Lung (tissue), 12 donors: ENCODE results near the gene EIF4A3. TPM values are rescaled to one million over a fixed set of nuclear protein-coding genes. Genes with fewer than 3 reads are reported as not detected.
"Not testable (repeated sequence)": the region's sequence is repeated elsewhere in the genome, so short reads cannot be mapped to it uniquely, and the experiment has no call there.

Experiments used
- ATAC-seq: fragments of 200-7000 bp; cut with Tn5 transposase; one replicate; pipeline ENCODE4 v1.9.1; 2020; ENCODE audit warnings: moderate number of reproducible peaks; ENCODE audit not compliant: insufficient read depth, low FRiP score
- DNase-seq, 3 donors: peaks; one replicate each; pipeline ENCODE4 v3.0.0-alpha.2; 2013 to 2017
- H3K27ac ChIP-seq, 2 donors: one replicate each; pipeline ENCODE4 v1.5.1; 2013; ENCODE audit warnings: mild to moderate bottlenecking in 2 of 2, moderate library complexity in 2 of 2, control low read depth in 1 of 2, inconsistent platforms in 1 of 2, low read depth in 1 of 2, low read length in 1 of 2
- H3K27me3 ChIP-seq, 3 donors: one replicate each; pipeline ENCODE4 v1.5.1; 2013; ENCODE audit warnings: low read length in 2 of 3; ENCODE audit not compliant: control insufficient read depth in 3 of 3, insufficient read depth in 3 of 3
- H3K36me3 ChIP-seq, 4 donors: one replicate each; pipeline ENCODE4 v1.5.1; 2013; ENCODE audit warnings: low read length in 4 of 4, mild to moderate bottlenecking in 1 of 4, moderate library complexity in 1 of 4; ENCODE audit not compliant: control insufficient read depth in 4 of 4, insufficient read depth in 4 of 4
- H3K4me1 ChIP-seq, 5 donors: one replicate each; pipeline ENCODE4 v1.5.1; 2013; ENCODE audit warnings: low read length in 5 of 5, mild to moderate bottlenecking in 2 of 5, moderate library complexity in 1 of 5; ENCODE audit not compliant: control insufficient read depth in 5 of 5, insufficient read depth in 5 of 5
- H3K4me3 ChIP-seq: one replicate; pipeline ENCODE4 v1.5.1; 2013; ENCODE audit warnings: mild to moderate bottlenecking, control low read depth, moderate library complexity
- H3K9ac ChIP-seq, 2 donors: one replicate each; pipeline ENCODE4 v1.5.1; 2013; ENCODE audit warnings: low read length in 2 of 2, control low read depth in 1 of 2; ENCODE audit not compliant: insufficient read depth in 1 of 2
- H3K9me3 ChIP-seq, 4 donors: one replicate each; pipeline ENCODE4 v1.5.1; 2013; ENCODE audit warnings: low read length in 3 of 4, mild to moderate bottlenecking in 1 of 4, moderate library complexity in 1 of 4; ENCODE audit not compliant: control insufficient read depth in 4 of 4, insufficient read depth in 3 of 4
- WGBS, 2 donors: extraction: QIAGEN DNeasy Blood & Tissue Kit; methylation state at CpG; one replicate each; pipeline ENCODE4 v1.1.7; 2013; 5-methylcytosine and 5-hydroxymethylcytosine counted together
- polyA plus RNA-seq, 2 donors: library from polyadenylated mRNA; stranded (reverse); fragments of 200-250 nt; gene quantifications; one replicate each; pipeline ENCODE4 v1.2.1, GENCODE V29; 2013
- total RNA-seq, 2 donors: library from RNA; depleted of rRNA in 1 of 2; stranded (reverse); fragments of >200 nt in 1 of 2; gene quantifications; one replicate each; pipeline ENCODE4 v1.2.1, GENCODE V29; 2014 to 2021
- TF ChIP-seq, protein P1 (sequence below): IDR thresholded peaks from 2 replicates; pipeline ENCODE4 v1.5.1; 2012; ENCODE audit warnings: mild to moderate bottlenecking; ENCODE audit errors: control extremely low read depth, extremely low read depth
- donor health status: control.
- donor health status: control.
- donor health status: Bipolar disorder and iron deficiency.
- donor health status: healthy.
- donor health status: DM: yes; HTN: yes; CAD: no.

Gene EIF4A3
- total and polyA plus RNA-seq, 4 donors = 37.4 to 112 (median 62.4) TPM

DNA sequence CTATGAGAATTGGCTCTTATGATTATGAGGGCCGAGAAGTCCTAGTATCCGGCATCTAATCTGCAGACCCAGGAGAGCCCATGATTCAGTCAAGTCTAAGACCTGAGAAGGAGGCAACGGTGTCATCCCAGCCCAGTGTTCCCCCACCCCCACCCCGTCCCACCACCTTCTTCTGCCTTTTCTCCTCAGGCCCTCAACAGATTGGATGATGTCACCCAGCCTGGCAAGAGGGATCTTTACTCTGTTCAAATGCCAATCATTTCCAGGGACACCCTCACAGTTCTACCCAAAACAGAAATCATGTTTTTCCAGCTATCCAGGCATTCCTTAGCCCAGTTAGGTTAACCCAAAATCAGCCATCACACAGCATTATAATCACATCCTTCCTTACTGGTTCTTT is 55.6 kb downstream of the EIF4A3 start:
- TF ChIP-seq, protein P1, sequence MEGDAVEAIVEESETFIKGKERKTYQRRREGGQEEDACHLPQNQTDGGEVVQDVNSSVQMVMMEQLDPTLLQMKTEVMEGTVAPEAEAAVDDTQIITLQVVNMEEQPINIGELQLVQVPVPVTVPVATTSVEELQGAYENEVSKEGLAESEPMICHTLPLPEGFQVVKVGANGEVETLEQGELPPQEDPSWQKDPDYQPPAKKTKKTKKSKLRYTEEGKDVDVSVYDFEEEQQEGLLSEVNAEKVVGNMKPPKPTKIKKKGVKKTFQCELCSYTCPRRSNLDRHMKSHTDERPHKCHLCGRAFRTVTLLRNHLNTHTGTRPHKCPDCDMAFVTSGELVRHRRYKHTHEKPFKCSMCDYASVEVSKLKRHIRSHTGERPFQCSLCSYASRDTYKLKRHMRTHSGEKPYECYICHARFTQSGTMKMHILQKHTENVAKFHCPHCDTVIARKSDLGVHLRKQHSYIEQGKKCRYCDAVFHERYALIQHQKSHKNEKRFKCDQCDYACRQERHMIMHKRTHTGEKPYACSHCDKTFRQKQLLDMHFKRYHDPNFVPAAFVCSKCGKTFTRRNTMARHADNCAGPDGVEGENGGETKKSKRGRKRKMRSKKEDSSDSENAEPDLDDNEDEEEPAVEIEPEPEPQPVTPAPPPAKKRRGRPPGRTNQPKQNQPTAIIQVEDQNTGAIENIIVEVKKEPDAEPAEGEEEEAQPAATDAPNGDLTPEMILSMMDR = no peak
- Histone ChIP-seq H3K9me3 (no peaks in the 10 kb centered on the region), H3K27ac (no peak overlapping the region), H3K4me1 (no peaks in the 10 kb centered on the region), H3K4me3 (no peak overlapping the region), H3K9ac (no peak overlapping the region), H3K36me3 (peaks cover 0 to 3% (median 0%) of the 10 kb centered on the region in 4 donors), H3K27me3 (no peaks in the 10 kb centered on the region)
- DNase-seq = no peak
- WGBS, 2 donors = 89 to 97% methylated on average over 4 of the region's 4 CpGs
- no peak for ATAC-seq

DNA sequence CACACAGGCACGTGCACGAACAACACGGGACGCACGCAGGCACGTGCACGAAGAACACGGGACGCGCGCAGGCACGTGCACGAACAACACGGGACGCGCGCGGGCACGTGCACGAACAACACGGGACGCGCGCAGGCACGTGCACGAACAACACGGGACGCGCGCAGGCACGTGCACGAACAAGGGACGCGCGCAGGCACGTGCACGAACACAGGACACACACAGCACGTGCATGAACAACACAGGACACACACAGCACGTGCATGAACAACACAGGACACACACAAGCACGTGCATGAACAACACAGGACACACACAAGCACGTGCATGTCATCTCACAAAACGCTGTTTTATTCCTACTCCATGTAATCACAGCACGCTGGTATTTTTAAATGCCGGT is 56.8 kb downstream of the EIF4A3 start:
- H3K4me3 ChIP-seq, H3K27ac ChIP-seq, ATAC-seq, H3K9ac ChIP-seq, H3K4me1 ChIP-seq, H3K27me3 ChIP-seq, H3K36me3 ChIP-seq, DNase-seq, H3K9me3 ChIP-seq: not testable (repeated sequence)
- 94 to 96% methylated on average over 42 to 44 of the region's 44 CpGs for WGBS, 2 donors

DNA sequence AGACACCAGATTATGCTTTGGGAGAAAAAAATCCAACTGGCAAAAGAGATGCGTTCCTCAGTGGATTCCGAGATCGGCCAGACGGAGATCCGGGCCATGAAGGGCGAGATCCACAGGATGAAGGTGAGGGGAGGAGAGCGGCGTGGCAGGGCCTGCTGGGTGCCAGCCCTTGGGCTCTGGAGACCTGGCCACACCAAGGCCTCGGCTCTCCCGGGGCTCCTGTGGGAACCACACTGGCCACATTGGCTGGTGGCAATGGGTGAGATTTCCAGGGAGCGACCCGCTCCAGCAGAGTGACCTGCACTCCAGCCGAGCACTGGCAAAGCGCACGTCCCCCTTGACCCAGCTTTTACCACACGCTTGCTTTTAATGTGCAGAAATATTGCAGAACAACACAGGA is 57.2 kb downstream of the EIF4A3 start:
- H3K36me3 ChIP-seq = peaks cover 0 to 3% (median 0%) of the 10 kb centered on the region in 4 donors
- H3K4me3 ChIP-seq = no peak overlapping the region
- TF ChIP-seq, protein P1 = no peak
- no peak overlapping the region for H3K27ac ChIP-seq
- H3K9me3 ChIP-seq = no peaks in the 10 kb centered on the region
- no peaks in the 10 kb centered on the region for H3K27me3 ChIP-seq
- no peak for DNase-seq
- no peaks in the 10 kb centered on the region for H3K4me1 ChIP-seq
- no peak overlapping the region for H3K9ac ChIP-seq
- no peak for ATAC-seq
- 96 to 98% methylated on average over 16 of the region's 16 CpGs for WGBS, 2 donors

DNA sequence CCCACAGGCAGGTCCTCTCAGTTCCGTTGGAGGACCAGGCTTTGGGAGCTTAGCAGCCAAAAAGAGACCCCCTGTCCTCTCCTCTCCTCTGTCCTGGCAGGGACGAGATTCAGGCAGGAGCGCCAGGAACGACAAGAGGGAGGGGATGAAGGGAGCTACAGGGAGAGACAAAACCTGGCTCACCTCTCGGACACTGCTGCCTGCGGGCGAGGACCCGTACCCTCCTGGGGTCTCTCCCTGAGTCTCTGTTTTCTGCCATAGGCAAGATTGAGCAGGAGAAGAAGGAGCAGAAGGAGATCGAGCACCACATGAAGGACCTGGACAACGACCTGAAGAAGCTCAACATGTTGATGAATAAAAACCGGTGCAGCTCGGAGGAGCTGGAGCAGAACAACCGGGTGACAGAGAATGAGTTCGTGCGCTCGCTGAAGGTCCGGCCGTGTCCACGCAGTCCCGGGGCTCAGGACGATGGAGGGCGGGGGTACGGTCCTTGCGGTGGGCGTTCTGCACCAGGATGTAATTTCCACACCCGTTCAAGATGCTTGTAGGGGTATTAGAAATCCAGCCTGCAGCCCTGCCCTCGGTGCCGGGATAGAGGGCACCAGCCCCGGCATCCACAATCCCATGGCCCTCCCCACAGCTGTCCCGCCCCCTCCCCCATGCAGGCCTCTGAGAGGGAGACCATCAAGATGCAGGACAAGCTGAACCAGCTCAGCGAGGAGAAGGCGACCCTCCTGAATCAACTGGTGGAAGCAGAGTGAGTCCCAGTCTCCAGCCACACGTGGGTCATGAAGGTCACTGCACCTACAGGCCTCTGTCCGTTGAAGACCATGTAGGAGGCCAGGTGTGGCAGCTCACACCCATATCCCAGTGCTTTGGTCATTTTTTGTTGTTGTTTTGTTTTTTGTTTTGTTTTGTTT is 59.3 kb downstream of the EIF4A3 start:
- DNase-seq = no peak

More for the DNA sequence above, 59.3 kb downstream of the EIF4A3 start:
- no peaks in the 10 kb centered on the region for H3K27me3 ChIP-seq
- no peaks in the 10 kb centered on the region for H3K9me3 ChIP-seq
- H3K9ac ChIP-seq = no peak overlapping the region
- TF ChIP-seq, protein P1 = no peak
- no peaks in the 10 kb centered on the region for H3K4me1 ChIP-seq
- H3K36me3 ChIP-seq = peaks cover 0 to 3% (median 0%) of the 10 kb centered on the region in 4 donors
- H3K4me3 ChIP-seq = no peak overlapping the region
- 81 to 93% methylated on average over 34 of the region's 34 CpGs for WGBS, 2 donors
- no peak overlapping the region for H3K27ac ChIP-seq
- ATAC-seq = no peak
